Stimulated activated CD8-positive, alpha-beta memory T cell treated with anti-CD3 and anti-CD28 coated beads, Interleukin-12 subunit alpha, Interleukin-12 subunit beta, amount 100 ng/mL, for 1 hour (primary cell): Measurements from ENCODE around the gene ABCA13.

Experiments used
- DNase-seq: peaks from one replicate; pipeline ENCODE4 v3.0.0-alpha.2; 2020; ENCODE audit warnings: low read depth

The ABCA13 gene

DNA sequence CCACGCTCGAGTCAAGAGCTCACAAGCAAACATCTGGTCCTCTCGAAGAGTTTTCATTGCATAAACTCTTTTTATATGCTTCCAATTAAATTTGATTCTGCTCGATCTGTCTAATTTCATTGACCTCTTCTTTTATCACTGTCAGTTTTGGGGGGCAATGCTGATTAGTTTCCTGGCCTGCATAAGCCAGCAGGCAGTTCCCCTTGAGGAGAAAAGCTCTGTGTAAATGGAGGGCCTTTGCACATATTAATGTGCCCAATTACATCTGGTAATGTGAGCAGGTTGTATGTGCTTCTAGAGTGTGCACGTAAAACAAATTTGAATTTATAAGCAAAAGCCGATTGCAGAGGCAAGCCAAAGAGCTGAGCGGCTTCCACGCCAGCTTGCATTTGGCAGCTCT is 210.3 kb downstream of the ABCA13 start:
- DNase-seq: no peak

DNA sequence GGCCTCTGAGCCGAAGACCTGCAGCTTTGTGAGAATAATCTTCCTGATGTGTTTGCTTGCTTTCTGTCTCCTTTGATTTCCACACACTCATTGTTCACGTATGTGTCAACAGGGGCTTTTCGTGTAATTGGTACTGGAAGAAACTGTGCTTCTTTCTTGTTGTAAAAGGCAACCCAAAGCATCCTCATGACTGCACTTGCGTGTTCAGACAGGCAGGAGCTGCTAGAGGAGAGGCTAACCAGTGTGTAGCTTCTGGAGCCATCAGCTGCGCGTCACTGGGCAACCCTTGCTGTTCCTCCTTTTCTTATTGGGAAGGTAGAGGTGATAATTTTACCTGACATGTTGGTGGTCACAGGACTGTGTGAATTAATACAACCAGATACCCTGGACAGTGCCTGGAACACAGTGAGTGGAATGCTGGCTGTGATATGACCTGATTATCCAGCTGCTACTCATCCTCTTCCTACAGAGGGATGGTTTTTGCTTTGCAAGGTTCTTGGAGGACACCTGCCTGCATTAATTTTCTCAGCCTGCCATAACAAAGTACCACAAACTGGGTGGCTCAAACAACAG is 213.0 kb downstream of the ABCA13 start:
- no peak for DNase-seq

GRCh38 chr7:48387932-48388331 is 216.7 kb downstream of the ABCA13 start:
- no peak for DNase-seq

GRCh38 chr7:48388911-48389310 is 217.7 kb downstream of the ABCA13 start:
- no peak for DNase-seq

DNA sequence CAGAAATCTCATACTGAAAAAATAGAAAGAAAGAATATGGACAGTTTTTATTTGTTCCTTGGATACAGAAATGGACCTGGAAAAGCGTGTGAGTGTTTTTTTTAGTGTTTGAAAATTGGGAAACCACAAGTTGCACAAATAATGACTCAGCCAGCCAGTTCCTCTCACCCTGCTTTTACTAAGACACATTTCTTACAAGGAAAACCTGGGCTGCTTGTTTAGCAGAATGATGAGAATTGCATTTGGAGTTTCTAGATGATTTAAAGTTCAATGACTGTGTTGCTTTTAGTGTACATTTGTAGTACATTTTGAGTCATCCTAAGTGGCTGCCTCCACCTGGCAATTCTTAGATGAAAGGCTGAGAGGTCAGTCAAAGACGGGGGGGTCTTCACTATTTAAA is 218.7 kb downstream of the ABCA13 start:
- no peak for DNase-seq

DNA sequence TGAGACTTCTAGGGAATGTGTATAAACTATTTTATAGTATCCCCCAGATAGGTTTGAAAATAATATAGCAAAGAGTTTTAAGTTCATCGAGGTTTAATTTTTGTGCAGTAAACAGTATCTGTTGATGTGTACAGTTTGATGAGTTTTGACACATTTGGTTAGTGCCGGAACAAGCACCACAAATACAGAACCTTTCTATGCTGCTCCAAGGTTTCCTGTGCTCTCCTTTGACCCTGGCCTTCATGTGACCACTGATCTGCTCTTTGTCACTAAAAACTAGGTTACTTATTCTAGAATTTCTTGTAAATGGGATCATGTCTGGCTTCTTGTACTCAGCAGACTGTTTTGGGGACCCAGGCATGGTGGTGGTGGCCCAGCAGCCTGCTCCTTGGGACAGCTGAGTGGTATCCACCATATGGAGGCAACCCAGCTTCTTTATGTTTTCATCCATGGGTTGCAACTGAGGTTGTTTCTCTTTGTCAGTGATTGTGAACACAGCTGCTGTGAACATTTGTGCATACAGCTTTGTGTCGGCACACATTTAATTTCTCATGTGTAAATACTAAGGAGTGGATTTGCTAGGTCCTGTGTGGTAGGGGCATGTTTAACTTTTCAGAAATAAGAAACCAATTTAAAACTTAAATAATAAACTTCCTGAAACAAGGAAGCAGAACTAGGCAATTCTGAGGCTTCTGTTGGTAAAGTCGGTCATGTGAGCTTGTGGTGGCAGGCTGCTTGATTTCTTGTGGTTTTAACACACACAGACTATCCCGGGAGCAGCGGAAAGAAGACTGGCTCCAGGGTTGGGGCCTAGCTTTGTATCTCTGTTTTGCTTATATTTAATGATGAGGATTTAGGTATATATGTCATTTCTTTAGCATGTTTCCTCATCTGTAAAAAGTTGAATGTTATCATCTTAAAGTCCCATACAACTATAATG is 219.4 kb downstream of the ABCA13 start:
- DNase-seq: no peak

- no peak for DNase-seq
These were observed 226.9 kb downstream of the ABCA13 start for GRCh38 chr7:48398191-48398590.

GRCh38 chr7:48402721-48403120 is 231.5 kb downstream of the ABCA13 start:
- no peak for DNase-seq

GRCh38 chr7:48408731-48409130 is 237.5 kb downstream of the ABCA13 start:
- no peak for DNase-seq

DNA sequence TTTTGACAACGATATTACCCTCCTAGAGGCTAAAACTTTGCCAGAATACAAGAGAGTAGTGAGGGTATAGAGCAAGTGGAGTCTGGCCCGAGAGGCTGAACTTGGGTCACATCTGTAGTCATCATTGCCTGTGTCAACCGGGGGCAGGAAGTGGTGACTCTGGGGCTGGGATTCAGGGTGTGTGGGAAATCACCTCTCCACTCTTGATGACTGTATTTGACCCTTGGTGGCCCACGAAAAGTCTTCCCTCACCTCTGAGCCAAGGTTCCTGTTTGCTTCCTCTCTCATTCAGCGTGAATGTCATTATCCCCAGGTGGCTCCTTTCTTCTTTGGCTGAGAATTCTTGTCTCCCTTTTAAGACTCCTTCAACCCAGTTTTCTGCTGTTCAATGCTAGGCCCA is 240.4 kb downstream of the ABCA13 start:
- no peak for DNase-seq

DNA sequence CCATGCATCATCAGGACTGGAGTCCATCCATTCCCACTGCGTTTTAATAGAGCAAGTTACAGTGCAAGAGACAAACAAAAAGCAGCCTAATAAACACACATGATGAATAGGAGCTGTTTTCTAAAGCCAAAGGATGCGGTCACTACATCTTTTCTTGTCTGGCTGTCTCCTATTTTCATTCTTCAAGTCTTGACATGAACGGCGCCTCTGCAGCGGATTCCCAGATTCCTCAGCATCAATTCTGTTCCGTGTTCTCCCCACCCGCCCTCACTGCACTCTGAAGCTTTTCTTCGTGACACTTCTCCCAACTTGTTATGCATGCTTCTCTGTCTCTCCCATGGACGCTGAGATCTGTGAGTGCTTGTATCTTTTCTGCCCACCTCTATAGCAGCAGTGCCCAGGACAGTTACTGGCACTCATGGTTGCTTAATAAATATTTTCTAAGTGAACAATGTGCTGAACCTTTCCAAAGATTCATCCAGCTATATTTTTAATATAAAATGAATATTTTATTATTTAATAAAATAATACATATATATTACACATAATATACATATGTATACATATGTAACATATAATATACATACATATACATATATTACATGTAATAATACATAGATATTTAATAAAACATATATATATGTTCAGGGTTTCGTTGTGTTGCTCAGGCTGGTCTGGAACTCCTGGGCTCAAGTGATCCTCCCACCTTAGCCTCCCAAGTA is 242.9 kb downstream of the ABCA13 start:
- no peak for DNase-seq

DNA sequence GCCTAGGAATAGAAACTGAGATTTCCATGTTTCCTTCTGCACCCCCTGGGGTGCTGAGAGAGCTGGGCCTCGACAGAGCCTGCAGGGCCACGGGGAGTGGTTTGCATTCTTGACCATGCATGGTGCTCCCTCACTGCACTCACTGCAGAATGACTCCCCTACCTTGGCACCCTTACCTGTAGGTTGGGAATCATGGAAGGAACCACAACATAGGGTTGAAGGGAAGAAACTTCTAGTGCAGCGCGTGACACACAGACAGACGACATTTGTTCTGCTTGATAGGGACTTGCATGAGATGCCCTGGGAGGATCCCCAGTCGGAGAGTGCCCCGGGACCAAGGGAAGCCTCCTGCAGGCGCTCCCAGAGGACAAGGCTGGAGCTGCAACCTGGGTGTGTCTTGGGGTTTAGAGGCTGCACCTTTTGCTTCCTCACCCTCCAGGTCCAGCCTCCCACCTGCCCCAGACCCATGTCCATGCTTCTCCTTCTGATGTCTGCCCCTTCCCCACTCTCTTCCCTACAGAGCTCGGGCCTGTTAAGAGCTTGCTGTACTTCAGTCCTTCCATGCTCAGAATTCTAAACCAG is 245.2 kb downstream of the ABCA13 start:
- DNase-seq: no peak

DNA sequence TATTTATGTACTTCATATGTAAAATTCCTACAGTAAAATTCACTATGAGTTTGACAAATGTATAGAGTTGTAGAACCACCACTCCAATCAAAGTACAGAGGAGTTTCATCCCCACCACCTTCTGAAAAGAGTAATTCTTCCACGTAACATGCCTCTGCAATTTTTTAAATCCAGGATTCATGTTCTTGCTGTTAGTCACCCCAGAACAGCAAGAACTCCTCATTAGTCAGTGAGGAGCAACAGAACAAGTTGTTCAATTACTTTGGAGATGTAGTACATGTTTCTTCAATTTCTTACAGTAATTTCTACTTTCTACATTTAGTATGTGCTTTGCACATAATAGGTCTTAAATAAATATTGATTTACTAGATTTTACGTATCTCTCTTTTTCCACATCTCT is 248.1 kb downstream of the ABCA13 start:
- no peak for DNase-seq

GRCh38 chr7:48420206-48420605 is 248.9 kb downstream of the ABCA13 start:
- no peak for DNase-seq

DNA sequence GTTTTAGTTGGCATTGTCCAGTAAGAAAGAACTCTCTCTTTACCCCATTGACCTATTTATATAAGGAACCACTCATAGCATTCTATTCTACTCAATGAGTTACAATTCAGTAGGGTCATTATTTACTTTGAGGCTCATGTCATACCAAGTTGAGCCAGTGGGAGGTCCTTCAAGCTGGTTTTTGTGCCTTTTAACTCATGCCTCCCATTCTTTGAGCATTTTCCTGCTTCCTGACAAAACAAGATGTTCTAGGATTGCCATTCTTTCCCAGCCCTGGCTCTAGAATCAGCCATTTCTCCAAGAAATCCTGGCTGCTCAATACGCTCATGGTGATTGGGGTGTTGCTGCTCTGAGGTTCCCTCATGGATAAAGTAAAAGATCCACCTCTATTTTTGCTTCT is 250.1 kb downstream of the ABCA13 start:
- DNase-seq: no peak

- DNase-seq: no peak
These were observed 253.5 kb downstream of the ABCA13 start for GRCh38 chr7:48424731-48425130.

GRCh38 chr7:48426331-48426965 is 255.2 kb downstream of the ABCA13 start:
- DNase-seq: no peak

- DNase-seq: no peak
These were observed 255.8 kb downstream of the ABCA13 start for GRCh38 chr7:48426966-48427555.

GRCh38 chr7:48427671-48428070 is 256.4 kb downstream of the ABCA13 start:
- DNase-seq: no peak

DNA sequence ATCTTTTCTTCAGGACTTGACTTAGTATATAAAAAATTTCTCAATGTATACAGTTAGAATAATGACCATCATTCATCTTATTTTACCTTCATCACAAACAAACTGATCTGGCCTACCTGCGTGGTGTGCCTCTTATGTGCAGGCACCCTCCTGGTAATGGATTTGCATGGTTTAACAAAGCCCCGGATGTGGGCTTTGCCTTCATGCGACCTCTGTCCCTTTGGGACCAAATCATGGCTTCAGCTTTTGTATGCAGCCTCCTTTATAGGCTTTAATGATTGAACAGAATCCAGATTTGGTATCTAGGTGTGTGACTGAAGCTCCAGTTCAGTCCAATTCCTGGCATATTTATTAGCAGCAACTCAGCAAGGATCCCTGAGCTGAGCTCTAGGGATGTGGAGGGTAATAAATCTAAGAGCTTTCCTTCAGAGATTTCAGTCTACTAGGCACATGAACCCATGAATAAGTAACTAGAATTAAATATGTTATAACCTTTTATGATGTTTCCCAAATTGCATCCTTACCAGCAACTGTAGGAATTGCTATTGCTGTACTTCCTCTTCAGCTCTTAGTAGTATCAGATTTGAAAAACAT is 256.9 kb downstream of the ABCA13 start:
- DNase-seq: no peak

DNA sequence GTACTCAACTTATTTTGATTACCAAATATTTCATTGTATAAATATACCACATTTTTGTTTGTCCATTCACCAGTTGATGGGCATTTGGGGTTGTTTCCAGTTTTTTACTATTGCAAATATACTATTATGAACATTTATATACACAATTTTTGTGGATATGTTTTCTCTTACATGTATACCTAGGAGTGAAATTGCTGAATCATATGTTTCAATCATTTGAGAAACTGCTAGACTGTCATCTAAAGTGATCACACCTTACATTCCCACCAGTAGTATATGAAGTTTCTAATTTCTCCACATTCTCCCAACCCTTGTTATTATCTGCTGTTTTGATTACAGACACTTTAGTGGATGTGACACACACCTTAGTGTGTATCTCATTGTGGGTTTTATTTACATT is 257.9 kb downstream of the ABCA13 start:
- no peak for DNase-seq
